ENCODE measurements around the gene SYCP3. TPM values are rescaled to one million over a fixed set of nuclear protein-coding genes. Genes with fewer than 3 reads are reported as not detected.
"Not testable (repeated sequence)": the region's sequence is repeated elsewhere in the genome, so short reads cannot be mapped to it uniquely, and the experiment has no call there.

Gene SYCP3
- total RNA-seq, 1 donor from 2014 or later, result 0.93 TPM

GRCh38 chr12:101686176-101686575 is 53.1 kb downstream of the SYCP3 start:
- intact Hi-C loops (cut with micrococcal nuclease), result no loop called here

- intact Hi-C loops (cut with micrococcal nuclease), result no loop called here
Observed at GRCh38 chr12:101685092-101685491, 54.2 kb downstream of the SYCP3 start.

- intact Hi-C loops (cut with micrococcal nuclease), result not testable (repeated sequence)
Observed at GRCh38 chr12:101681627-101682026, 57.6 kb downstream of the SYCP3 start.

- intact Hi-C loops (cut with micrococcal nuclease), result no loop called here
Observed at GRCh38 chr12:101680647-101681046, 58.6 kb downstream of the SYCP3 start.

GRCh38 chr12:101680240-101680639 is 59.0 kb downstream of the SYCP3 start:
- intact Hi-C loops (cut with micrococcal nuclease), result no loop called here

Other genes starting within 250 kb of the SYCP3 start
- gene MYBPC1, start 144.5 kb downstream of the SYCP3 start, total RNA-seq, result not detected in 2 replicates
- gene CHPT1, start 41.8 kb downstream of the SYCP3 start, total RNA-seq, result 3.8 and 5.2 TPM in 2 replicates
- gene GNPTAB, start 91.5 kb upstream of the SYCP3 start, total RNA-seq, result 62.4 and 63.1 TPM in 2 replicates
- 5.9 and 7.1 TPM in 2 replicates for gene DRAM1, start 138.1 kb upstream of the SYCP3 start, total RNA-seq